Inferior parietal cortex (tissue), 1 donor: ENCODE results near the gene AFF3.

ENCODE experiments used
- DNase-seq: peaks from one replicate; pipeline ENCODE4 v3.0.0-alpha.2; 2016; ENCODE audit errors: extremely low spot score

AFF3 gene

GRCh38 chr2:100041946-100042345 is 100.4 kb downstream of the AFF3 start:
- no peak for DNase-seq

- no peak for DNase-seq
These were observed 101.0 kb downstream of the AFF3 start for GRCh38 chr2:100041385-100041784.

- DNase-seq: no peak
These were observed 101.5 kb downstream of the AFF3 start for GRCh38 chr2:100040906-100041305.

- no peak for DNase-seq
These were observed 103.0 kb downstream of the AFF3 start for GRCh38 chr2:100039291-100039980.

GRCh38 chr2:100038011-100038410 is 104.4 kb downstream of the AFF3 start:
- no peak for DNase-seq

- no peak for DNase-seq
These were observed 105.6 kb downstream of the AFF3 start for GRCh38 chr2:100036793-100037192.

GRCh38 chr2:100036026-100036425 is 106.4 kb downstream of the AFF3 start:
- DNase-seq: no peak

GRCh38 chr2:100034431-100034830 is 108.0 kb downstream of the AFF3 start:
- DNase-seq: no peak

- DNase-seq: no peak
These were observed 108.4 kb downstream of the AFF3 start for GRCh38 chr2:100033976-100034375.

- no peak for DNase-seq
These were observed 110.8 kb downstream of the AFF3 start for GRCh38 chr2:100031604-100032003.

GRCh38 chr2:100029460-100029859 is 112.9 kb downstream of the AFF3 start:
- DNase-seq: no peak

- DNase-seq: no peak
These were observed 120.5 kb downstream of the AFF3 start for GRCh38 chr2:100021791-100022340.

GRCh38 chr2:100019499-100019898 is 122.9 kb downstream of the AFF3 start:
- no peak for DNase-seq

- no peak for DNase-seq
These were observed 123.8 kb downstream of the AFF3 start for GRCh38 chr2:100018341-100019193.

GRCh38 chr2:100017633-100018032 is 124.8 kb downstream of the AFF3 start:
- no peak for DNase-seq

GRCh38 chr2:100016756-100017155 is 125.6 kb downstream of the AFF3 start:
- DNase-seq: no peak

GRCh38 chr2:100015849-100016248 is 126.5 kb downstream of the AFF3 start:
- DNase-seq: no peak

- no peak for DNase-seq
These were observed 128.3 kb downstream of the AFF3 start for GRCh38 chr2:100013892-100014677.

GRCh38 chr2:100012561-100012960 is 129.8 kb downstream of the AFF3 start:
- DNase-seq: no peak

GRCh38 chr2:100011272-100011731 is 131.1 kb downstream of the AFF3 start:
- DNase-seq: no peak

GRCh38 chr2:100010606-100011005 is 131.8 kb downstream of the AFF3 start:
- DNase-seq: no peak

GRCh38 chr2:100009743-100010142 is 132.6 kb downstream of the AFF3 start:
- DNase-seq: no peak
